Suprapubic skin (tissue), 4 donors: ENCODE measurements around the gene TRIM71. TPM values are rescaled to one million over a fixed set of nuclear protein-coding genes. Genes with fewer than 3 reads are reported as not detected.

Source experiments
- DNase-seq, 2 donors: peaks; one replicate each; pipeline ENCODE4 v3.0.0-alpha.2; 2019; ENCODE audit warnings: low spot score in 2 of 2
- H3K27ac ChIP-seq: fragments of 200-600 bp; sonication (generic); one replicate; pipeline ENCODE4 v1.5.1; 2019
- H3K27me3 ChIP-seq: fragments of 200-600 bp; sonication (generic); one replicate; pipeline ENCODE4 v1.5.1; 2019
- H3K36me3 ChIP-seq: fragments of 200-600 bp; sonication (generic); one replicate; pipeline ENCODE4 v1.5.1; 2019
- H3K4me1 ChIP-seq: fragments of 200-600 bp; sonication (generic); one replicate; pipeline ENCODE4 v1.5.1; 2019
- H3K4me3 ChIP-seq: fragments of 200-600 bp; sonication (generic); one replicate; pipeline ENCODE4 v1.5.1; 2019; ENCODE audit warnings: mild to moderate bottlenecking
- H3K9me3 ChIP-seq: fragments of 200-600 bp; sonication (generic); one replicate; pipeline ENCODE4 v1.5.1; 2019
- EP300 ChIP-seq: sonication (generic); formaldehyde crosslinking; IDR thresholded peaks from one replicate; pipeline ENCODE4 v1.6.1; 2017; ENCODE audit warnings: antibody characterized with exemption
- POLR2A ChIP-seq, 2 donors: fragments of 450-650 bp; IDR thresholded peaks; one replicate each; pipeline ENCODE4 v1.6.1; 2017; ENCODE audit warnings: antibody characterized with exemption in 2 of 2, mild to moderate bottlenecking in 2 of 2, moderate library complexity in 2 of 2
- POLR2AphosphoS5 ChIP-seq, 3 donors: sonication (generic); formaldehyde crosslinking; IDR thresholded peaks; one replicate each; pipeline ENCODE4 v1.6.1; 2017; ENCODE audit warnings: antibody characterized with exemption in 3 of 3
- WGBS: methylation state at CpG from one replicate; pipeline ENCODE4 v1.1.5; 2018; 5-methylcytosine and 5-hydroxymethylcytosine counted together
- total RNA-seq, 4 donors: library from RNA; depleted of rRNA; stranded (reverse); fragments of >200 nt; gene quantifications; one replicate each; pipeline ENCODE4 v1.1.0, GENCODE V29; 2016
- TF ChIP-seq, protein P1 (sequence below), 2 donors: fragments of 200-600 bp in 1 of 2; fragments of 450-650 bp in 1 of 2; sonication (generic) in 1 of 2; IDR thresholded peaks; one replicate each; pipeline ENCODE4 v1.5.1; 2016 to 2019; ENCODE audit warnings: antibody characterized with exemption in 2 of 2, mild to moderate bottlenecking in 1 of 2, moderate library complexity in 1 of 2

The TRIM71 gene
- total RNA-seq, 4 donors from 2014 or later: not detected

DNA sequence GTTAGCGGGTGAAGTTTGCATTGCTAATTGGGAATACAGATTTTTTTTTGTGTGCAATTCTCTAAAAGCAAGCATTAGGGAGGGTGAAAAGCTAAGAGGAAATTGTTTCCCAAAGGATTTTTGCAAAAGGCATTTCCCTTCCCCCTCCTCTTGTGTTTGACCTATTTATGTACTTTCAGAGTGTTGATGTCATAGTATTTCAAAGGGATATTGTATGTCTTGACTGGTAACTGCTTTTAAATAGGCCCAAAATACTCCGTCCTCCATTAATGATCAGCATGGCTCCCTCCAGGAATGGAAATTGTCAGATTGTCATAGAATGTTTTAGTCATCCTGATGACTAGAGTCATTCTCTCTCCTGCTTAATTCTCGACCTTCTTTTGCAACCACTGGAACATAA, 32.4 kb downstream of the TRIM71 start:
- Histone ChIP-seq H3K4me1 (peaks cover 5% of the 10 kb centered on the region), H3K27ac (no peak overlapping the region), H3K9me3 (no peaks in the 10 kb centered on the region), H3K36me3 (no peaks in the 10 kb centered on the region), H3K4me3 (no peak overlapping the region), H3K27me3 (no peaks in the 10 kb centered on the region)
- DNase-seq: no peak
- 74% methylated on average over 3 of the region's 3 CpGs for WGBS
- no peak for TF ChIP-seq POLR2A (IDR thresholded peaks at IDR 0.05)
- TF ChIP-seq EP300: no peak
- TF ChIP-seq, protein P1, sequence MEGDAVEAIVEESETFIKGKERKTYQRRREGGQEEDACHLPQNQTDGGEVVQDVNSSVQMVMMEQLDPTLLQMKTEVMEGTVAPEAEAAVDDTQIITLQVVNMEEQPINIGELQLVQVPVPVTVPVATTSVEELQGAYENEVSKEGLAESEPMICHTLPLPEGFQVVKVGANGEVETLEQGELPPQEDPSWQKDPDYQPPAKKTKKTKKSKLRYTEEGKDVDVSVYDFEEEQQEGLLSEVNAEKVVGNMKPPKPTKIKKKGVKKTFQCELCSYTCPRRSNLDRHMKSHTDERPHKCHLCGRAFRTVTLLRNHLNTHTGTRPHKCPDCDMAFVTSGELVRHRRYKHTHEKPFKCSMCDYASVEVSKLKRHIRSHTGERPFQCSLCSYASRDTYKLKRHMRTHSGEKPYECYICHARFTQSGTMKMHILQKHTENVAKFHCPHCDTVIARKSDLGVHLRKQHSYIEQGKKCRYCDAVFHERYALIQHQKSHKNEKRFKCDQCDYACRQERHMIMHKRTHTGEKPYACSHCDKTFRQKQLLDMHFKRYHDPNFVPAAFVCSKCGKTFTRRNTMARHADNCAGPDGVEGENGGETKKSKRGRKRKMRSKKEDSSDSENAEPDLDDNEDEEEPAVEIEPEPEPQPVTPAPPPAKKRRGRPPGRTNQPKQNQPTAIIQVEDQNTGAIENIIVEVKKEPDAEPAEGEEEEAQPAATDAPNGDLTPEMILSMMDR (IDR thresholded peaks at IDR 0.05): no peak
- TF ChIP-seq POLR2AphosphoS5 (IDR thresholded peaks at IDR 0.05): no peak

DNA sequence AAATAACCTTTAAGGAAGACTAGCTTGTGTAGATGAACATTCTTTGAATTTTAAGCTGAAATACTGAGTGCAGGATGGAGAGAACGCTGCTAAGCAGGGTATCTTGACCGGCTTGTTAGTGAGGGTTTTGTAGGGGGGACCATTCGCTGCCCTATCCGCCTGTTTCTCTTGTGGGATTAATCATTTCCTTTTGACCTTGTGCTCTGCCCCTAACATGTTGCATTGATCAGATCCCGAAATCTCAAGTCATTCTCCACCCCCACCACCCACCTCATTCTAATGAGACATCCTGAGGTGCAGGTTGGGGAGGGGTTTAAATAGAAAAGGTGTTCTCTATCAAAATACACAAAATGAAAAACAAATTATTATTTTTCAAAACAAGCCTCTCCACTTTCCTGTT, 32.8 kb downstream of the TRIM71 start:
- WGBS: 78% methylated on average over 5 of the region's 5 CpGs
- Histone ChIP-seq H3K27me3 (no peaks in the 10 kb centered on the region), H3K4me3 (no peak overlapping the region), H3K4me1 (peaks cover 5% of the 10 kb centered on the region), H3K27ac (no peak overlapping the region), H3K9me3 (no peaks in the 10 kb centered on the region), H3K36me3 (no peaks in the 10 kb centered on the region)
- TF ChIP-seq, protein P1 (IDR thresholded peaks at IDR 0.05): no peak
- TF ChIP-seq POLR2A (IDR thresholded peaks at IDR 0.05) (no peak), EP300 (no peak), POLR2AphosphoS5 (IDR thresholded peaks at IDR 0.05) (no peak)
- DNase-seq: no peak

DNA sequence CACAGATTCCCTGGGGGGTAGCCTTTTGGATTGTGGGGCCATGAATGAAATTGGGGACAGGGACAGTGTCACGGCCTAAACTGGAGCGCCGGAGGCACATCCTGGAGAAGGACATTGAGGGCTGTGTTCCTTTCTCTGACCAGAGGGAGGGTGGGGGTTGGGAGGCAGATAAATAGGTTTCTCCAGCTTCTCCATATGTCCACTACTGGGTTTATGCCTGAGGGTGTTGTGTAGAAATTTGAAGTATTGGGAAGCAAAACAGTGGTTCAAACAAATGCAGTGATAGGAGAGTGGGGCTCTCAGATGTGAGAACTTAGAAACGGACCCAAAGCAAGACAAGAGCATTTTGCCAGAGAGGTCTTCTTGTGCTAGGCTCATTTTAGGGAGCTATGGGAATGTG, 34.3 kb downstream of the TRIM71 start:
- no peaks in the 10 kb centered on the region for H3K36me3 ChIP-seq
- H3K4me3 ChIP-seq: no peak overlapping the region
- no peak for DNase-seq
- H3K27me3 ChIP-seq: no peaks in the 10 kb centered on the region
- 94% methylated on average over 4 of the region's 4 CpGs for WGBS
- peaks cover 5% of the 10 kb centered on the region for H3K4me1 ChIP-seq
- TF ChIP-seq POLR2AphosphoS5 (IDR thresholded peaks at IDR 0.05) (no peak), EP300 (no peak), POLR2A (IDR thresholded peaks at IDR 0.05) (no peak)
- TF ChIP-seq, protein P1 (IDR thresholded peaks at IDR 0.05): no peak
- H3K27ac ChIP-seq: no peak overlapping the region
- no peaks in the 10 kb centered on the region for H3K9me3 ChIP-seq

DNA sequence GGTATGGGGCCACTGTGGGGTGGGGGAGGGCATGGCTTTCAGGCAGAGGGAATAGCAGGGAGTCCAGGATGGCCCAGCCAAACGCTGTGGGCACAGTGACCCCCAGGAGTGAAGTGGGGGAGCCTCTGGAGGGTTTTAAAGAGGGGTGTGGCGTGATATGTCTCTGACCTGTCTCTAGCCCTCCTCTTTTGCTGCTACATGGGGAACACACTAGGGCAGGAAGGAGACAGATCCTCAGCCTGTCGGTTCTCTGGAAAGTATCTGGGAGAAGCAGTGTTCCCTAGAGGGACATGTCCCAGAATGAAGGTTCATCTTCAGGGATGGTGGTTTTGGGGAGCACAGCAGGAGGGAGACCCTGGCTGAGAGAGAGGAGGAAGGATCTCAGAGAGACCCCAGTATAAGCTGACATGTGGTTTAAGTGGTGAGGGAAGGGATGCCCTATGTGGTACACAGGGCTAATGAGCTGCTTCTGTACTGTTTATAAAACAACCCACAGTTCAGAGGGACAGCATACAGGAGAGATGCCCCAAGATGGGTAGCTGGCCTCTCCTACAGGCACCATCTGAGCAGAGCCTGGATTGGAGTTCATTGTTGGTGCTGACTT, 37.7 kb downstream of the TRIM71 start:
- TF ChIP-seq POLR2A (IDR thresholded peaks at IDR 0.05): no peak
- TF ChIP-seq, protein P1 (IDR thresholded peaks at IDR 0.05): no peak
- no peak for TF ChIP-seq POLR2AphosphoS5 (IDR thresholded peaks at IDR 0.05)
- TF ChIP-seq EP300: no peak
- Histone ChIP-seq H3K36me3 (no peaks in the 10 kb centered on the region), H3K4me1 (no peaks in the 10 kb centered on the region), H3K27ac (no peak overlapping the region), H3K27me3 (no peaks in the 10 kb centered on the region), H3K4me3 (no peak overlapping the region), H3K9me3 (no peaks in the 10 kb centered on the region)
- no peak for DNase-seq
- WGBS: 76% methylated on average over 3 of the region's 3 CpGs

DNA sequence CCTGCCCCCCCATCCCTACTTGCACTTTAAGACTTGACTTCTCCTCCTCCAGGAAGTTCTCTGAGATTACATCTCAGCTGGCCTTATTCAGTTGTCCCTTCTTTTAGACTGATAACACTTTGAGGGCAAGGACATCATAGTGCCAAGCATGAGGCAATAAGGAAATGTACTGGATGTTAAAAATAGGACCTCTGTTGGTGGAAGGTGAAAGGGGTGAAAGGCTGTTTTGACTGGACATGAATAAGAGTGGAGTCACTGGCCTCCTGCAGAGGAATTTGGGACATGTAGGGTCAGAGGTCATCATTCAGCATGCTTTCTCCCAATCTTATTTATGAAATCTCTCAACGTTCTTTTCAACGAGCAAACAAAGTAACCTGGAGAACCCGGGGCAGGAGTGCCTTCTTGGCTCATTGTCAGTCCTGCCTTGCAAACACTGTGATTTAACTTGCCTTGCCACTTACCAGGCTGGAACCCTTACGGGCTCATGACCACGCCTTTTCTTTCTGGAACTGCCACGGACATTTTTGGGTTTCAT, 38.6 kb downstream of the TRIM71 start:
- H3K9me3 ChIP-seq: no peaks in the 10 kb centered on the region
- H3K36me3 ChIP-seq: no peaks in the 10 kb centered on the region
- DNase-seq: no peak
- no peaks in the 10 kb centered on the region for H3K27me3 ChIP-seq
- no peak for TF ChIP-seq EP300
- no peak for TF ChIP-seq POLR2A (IDR thresholded peaks at IDR 0.05)
- TF ChIP-seq, protein P1 (IDR thresholded peaks at IDR 0.05): no peak
- no peak for TF ChIP-seq POLR2AphosphoS5 (IDR thresholded peaks at IDR 0.05)
- no peak overlapping the region for H3K4me3 ChIP-seq
- H3K27ac ChIP-seq: no peak overlapping the region
- 35% methylated on average over 6 of the region's 6 CpGs for WGBS
- no peaks in the 10 kb centered on the region for H3K4me1 ChIP-seq
